Spleen (tissue), 7 donors: ENCODE measurements around the gene RIPPLY3.

Experiments
- POLR2A ChIP-seq, 3 donors: fragments of 450-650 bp; IDR thresholded peaks; one replicate each; pipeline ENCODE4 v1.5.1; 2017; ENCODE audit warnings: antibody characterized with exemption in 3 of 3, mild to moderate bottlenecking in 1 of 3
- POLR2AphosphoS5 ChIP-seq, 3 donors: sonication (generic); formaldehyde crosslinking; IDR thresholded peaks; one replicate each; pipeline ENCODE4 v1.5.1; 2017; ENCODE audit warnings: antibody characterized with exemption in 3 of 3
- TF ChIP-seq, protein P1 (sequence below), 11 experiments: fragments of 200-600 bp in 7 of 11; fragments of 450-650 bp in 4 of 11; sonication (generic) in 4 of 11; IDR thresholded peaks in 8 of 11; conservative IDR thresholded peaks in 3 of 11; 1 replicate in 7 of 11; 2 replicates in 4 of 11; pipeline versions ENCODE4 v1.4.0 to v1.8.0; 2016 to 2021; ENCODE audit warnings: antibody characterized with exemption in 11 of 11, inconsistent platforms in 4 of 11, mild to moderate bottlenecking in 1 of 11
- donor health status: DM: no; HTN: no; CAD: no; lungs with moderate emphysema.
- donor health status: DM: no; HTN: no; CAD: no.
- donor health status: DM: no; HTN: no; CAD: no.

DNA sequence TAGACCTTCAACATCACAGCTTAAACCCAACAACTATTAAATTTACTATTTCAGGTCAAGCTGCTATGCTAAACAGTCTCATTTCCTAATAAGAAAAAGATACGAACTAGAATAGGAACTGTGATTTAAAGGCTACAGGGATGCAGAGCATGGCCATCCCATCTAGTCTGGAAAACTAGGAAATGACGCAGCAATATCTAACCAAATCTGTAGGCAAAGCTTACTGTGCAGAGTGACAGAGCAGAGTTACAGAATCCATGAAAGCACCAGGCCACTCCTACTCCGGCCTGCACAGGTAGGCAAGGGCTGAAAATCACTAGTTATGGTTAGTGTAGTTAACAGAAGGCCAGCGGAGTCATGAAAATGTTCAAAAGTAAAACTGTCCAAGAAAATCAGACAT, 42.1 kb upstream of the RIPPLY3 start:
- TF ChIP-seq, protein P1, sequence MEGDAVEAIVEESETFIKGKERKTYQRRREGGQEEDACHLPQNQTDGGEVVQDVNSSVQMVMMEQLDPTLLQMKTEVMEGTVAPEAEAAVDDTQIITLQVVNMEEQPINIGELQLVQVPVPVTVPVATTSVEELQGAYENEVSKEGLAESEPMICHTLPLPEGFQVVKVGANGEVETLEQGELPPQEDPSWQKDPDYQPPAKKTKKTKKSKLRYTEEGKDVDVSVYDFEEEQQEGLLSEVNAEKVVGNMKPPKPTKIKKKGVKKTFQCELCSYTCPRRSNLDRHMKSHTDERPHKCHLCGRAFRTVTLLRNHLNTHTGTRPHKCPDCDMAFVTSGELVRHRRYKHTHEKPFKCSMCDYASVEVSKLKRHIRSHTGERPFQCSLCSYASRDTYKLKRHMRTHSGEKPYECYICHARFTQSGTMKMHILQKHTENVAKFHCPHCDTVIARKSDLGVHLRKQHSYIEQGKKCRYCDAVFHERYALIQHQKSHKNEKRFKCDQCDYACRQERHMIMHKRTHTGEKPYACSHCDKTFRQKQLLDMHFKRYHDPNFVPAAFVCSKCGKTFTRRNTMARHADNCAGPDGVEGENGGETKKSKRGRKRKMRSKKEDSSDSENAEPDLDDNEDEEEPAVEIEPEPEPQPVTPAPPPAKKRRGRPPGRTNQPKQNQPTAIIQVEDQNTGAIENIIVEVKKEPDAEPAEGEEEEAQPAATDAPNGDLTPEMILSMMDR (IDR thresholded peaks at IDR 0.05 in 8 of 11, conservative IDR thresholded peaks at IDR 0.05 in 3 of 11), result no peak
- TF ChIP-seq POLR2A (IDR thresholded peaks at IDR 0.05) (no peak), POLR2AphosphoS5 (IDR thresholded peaks at IDR 0.05) (no peak)
